B cell (primary cell): ENCODE data around the gene PIP5KL1. TPM values are rescaled to one million over a fixed set of nuclear protein-coding genes. Genes with fewer than 3 reads are reported as not detected.

Experiments
- ATAC-seq: fragments of 200-7000 bp; cut with Tn5 transposase; one replicate; pipeline ENCODE4 v1.10.0; 2021; ENCODE audit warnings: low read depth, mild to moderate bottlenecking, moderate number of reproducible peaks, moderate library complexity
- CTCF ChIA-PET: fragments of 350-600 bp; sonication (Branson Sonifier 250); formaldehyde crosslinking; loops from one replicate; lab custom pipeline; 2021; ENCODE audit warnings: antibody characterized with exemption, inconsistent platforms; lab: Charles Lee
- POLR2A ChIA-PET: fragments of 350-600 bp; sonication (Branson Sonifier 250); formaldehyde crosslinking; loops from one replicate; lab custom pipeline; 2021; ENCODE audit warnings: antibody characterized with exemption; lab: Charles Lee
- DNase-seq: peaks from one replicate; pipeline ENCODE4 v3.0.0; 2013
- H2AFZ ChIP-seq: 2 replicates; pipeline ENCODE4 v1.6.1; 2012; ENCODE audit warnings: mild to moderate bottlenecking, low read depth, low read length; ENCODE audit not compliant: insufficient read depth, poor library complexity, severe bottlenecking
- H3K27ac ChIP-seq, 2 donors: 1 replicate in 1 of 2; 2 replicates in 1 of 2; pipeline ENCODE4 v1.5.1; 2012 to 2013; ENCODE audit warnings: low read length in 2 of 2, mild to moderate bottlenecking in 2 of 2, moderate library complexity in 1 of 2
- H3K27me3 ChIP-seq, 4 experiments: fragments of 200-600 bp in 1 of 4; sonication (generic) in 1 of 4; replicated peaks in 1 of 4; 1 replicate in 2 of 4; 2 replicates in 2 of 4; pipeline versions ENCODE4 v1.6.1 to v1.7.0; 2013 to 2016; ENCODE audit warnings: low read length in 3 of 4, mild to moderate bottlenecking in 2 of 4, mixed read lengths in 1 of 4, moderate library complexity in 1 of 4; ENCODE audit not compliant: insufficient read depth in 4 of 4, control insufficient read depth in 3 of 4; ENCODE audit errors: control extremely low read depth in 1 of 4
- H3K36me3 ChIP-seq, 2 experiments: replicated peaks in 1 of 2; 1 replicate in 1 of 2; 2 replicates in 1 of 2; pipeline versions ENCODE4 v1.6.1 to v1.7.1; 2013; ENCODE audit warnings: low read length in 1 of 2; ENCODE audit not compliant: insufficient read depth in 2 of 2, control insufficient read depth in 1 of 2; ENCODE audit errors: control extremely low read depth in 1 of 2, extremely low read depth in 1 of 2
- H3K4me1 ChIP-seq, 2 donors: fragments of 200-600 bp in 1 of 2; sonication (generic) in 1 of 2; 1 replicate in 1 of 2; 2 replicates in 1 of 2; pipeline versions ENCODE4 v1.5.1 to v1.6.1; 2013 to 2017; ENCODE audit warnings: low read length in 2 of 2; ENCODE audit not compliant: control insufficient read depth in 2 of 2, insufficient read depth in 2 of 2
- H3K4me2 ChIP-seq: replicated peaks from 2 replicates; pipeline ENCODE3; 2012; ENCODE audit warnings: mild to moderate bottlenecking, low read depth, low read length; ENCODE audit not compliant: poor library complexity, severe bottlenecking
- H3K4me3 ChIP-seq, 5 experiments: fragments of 200-600 bp in 1 of 5; sonication (generic) in 1 of 5; 1 replicate in 3 of 5; 2 replicates in 2 of 5; pipeline versions ENCODE4 v1.5.1 to v1.7.0; 2011 to 2016; ENCODE audit warnings: low read length in 4 of 5, mild to moderate bottlenecking in 4 of 5, low read depth in 2 of 5, control low read depth in 1 of 5, moderate library complexity in 1 of 5; ENCODE audit not compliant: insufficient read depth in 1 of 5; ENCODE audit errors: control extremely low read depth in 1 of 5, extremely low read depth in 1 of 5
- H3K79me2 ChIP-seq: fragments of 200-600 bp; sonication (generic); one replicate; pipeline ENCODE4 v1.6.0; 2016; ENCODE audit warnings: low read length; ENCODE audit not compliant: control insufficient read depth, insufficient read depth
- H3K9ac ChIP-seq: fragments of 200-600 bp; sonication (generic); 2 replicates; pipeline ENCODE4 v1.6.1; 2017; ENCODE audit warnings: mild to moderate bottlenecking, low read length, moderate library complexity
- H3K9me3 ChIP-seq, 3 donors: one replicate each; pipeline versions ENCODE4 v1.6.1 to v1.7.1; 2013; ENCODE audit warnings: low read length in 2 of 3; ENCODE audit not compliant: control insufficient read depth in 2 of 3, insufficient read depth in 1 of 3; ENCODE audit errors: control extremely low read depth in 1 of 3
- H4K20me1 ChIP-seq: 2 replicates; pipeline ENCODE4 v1.6.0; 2012; ENCODE audit warnings: mild to moderate bottlenecking, low read length; ENCODE audit not compliant: insufficient read depth, control insufficient read depth, poor library complexity, severe bottlenecking
- H3K27ac Mint-ChIP-seq: one replicate; pipeline ENCODE4 v1.8.0; 2021; ENCODE audit warnings: mixed read lengths
- H3K27me3 Mint-ChIP-seq: one replicate; pipeline ENCODE4 v1.8.0; 2021; ENCODE audit warnings: mixed read lengths
- H3K4me1 Mint-ChIP-seq: one replicate; pipeline ENCODE4 v1.8.0; 2021; ENCODE audit warnings: mixed read lengths
- H3K4me3 Mint-ChIP-seq: one replicate; pipeline ENCODE4 v1.8.0; 2021; ENCODE audit warnings: mixed read lengths
- H3K9me3 Mint-ChIP-seq: one replicate; pipeline ENCODE4 v1.8.0; 2022; ENCODE audit warnings: mixed read lengths; ENCODE audit not compliant: insufficient read depth
- EZH2 ChIP-seq: IDR thresholded peaks from 2 replicates; pipeline ENCODE4 v1.6.1; 2012; ENCODE audit warnings: borderline replicate concordance, low read depth, mild to moderate bottlenecking, moderate library complexity, low read length; ENCODE audit not compliant: insufficient read depth, poor library complexity, severe bottlenecking
- WGBS: methylation state at CpG from one replicate; pipeline ENCODE4 v1.1.5; 2013; ENCODE audit warnings: missing lambda C conversion rate; ENCODE audit not compliant: insufficient coverage; 5-methylcytosine and 5-hydroxymethylcytosine counted together
- intact Hi-C: fragments of 100-400 bp; cut with micrococcal nuclease; formaldehyde crosslinking; loops from one replicate; pipeline ENCODE4 v1.10.0; 2022
- polyA plus RNA-seq: library from polyadenylated mRNA; depleted of rRNA; stranded (reverse); fragments of >200 nt; gene quantifications from 2 replicates; pipeline ENCODE4 v1.2.3, GENCODE V29; 2012
- total RNA-seq, 2 donors: library from RNA; stranded (reverse); fragments of 120-200 nt in 1 of 2; gene quantifications; 1 replicate in 1 of 2; 2 replicates in 1 of 2; pipeline versions ENCODE4 v1.2.3 to v1.2.4, GENCODE V29; 2013 to 2022
- TF ChIP-seq, protein P1 (sequence below): fragments of 200-600 bp; IDR thresholded peaks from one replicate; pipeline ENCODE4 v1.8.0; 2022; ENCODE audit warnings: antibody characterized with exemption, mild to moderate bottlenecking

The PIP5KL1 gene
- total and polyA plus RNA-seq, 2 donors (not counting 1 experiment from before 2014, with no cell fraction given), result 0.75 to 1.4 TPM

DNA sequence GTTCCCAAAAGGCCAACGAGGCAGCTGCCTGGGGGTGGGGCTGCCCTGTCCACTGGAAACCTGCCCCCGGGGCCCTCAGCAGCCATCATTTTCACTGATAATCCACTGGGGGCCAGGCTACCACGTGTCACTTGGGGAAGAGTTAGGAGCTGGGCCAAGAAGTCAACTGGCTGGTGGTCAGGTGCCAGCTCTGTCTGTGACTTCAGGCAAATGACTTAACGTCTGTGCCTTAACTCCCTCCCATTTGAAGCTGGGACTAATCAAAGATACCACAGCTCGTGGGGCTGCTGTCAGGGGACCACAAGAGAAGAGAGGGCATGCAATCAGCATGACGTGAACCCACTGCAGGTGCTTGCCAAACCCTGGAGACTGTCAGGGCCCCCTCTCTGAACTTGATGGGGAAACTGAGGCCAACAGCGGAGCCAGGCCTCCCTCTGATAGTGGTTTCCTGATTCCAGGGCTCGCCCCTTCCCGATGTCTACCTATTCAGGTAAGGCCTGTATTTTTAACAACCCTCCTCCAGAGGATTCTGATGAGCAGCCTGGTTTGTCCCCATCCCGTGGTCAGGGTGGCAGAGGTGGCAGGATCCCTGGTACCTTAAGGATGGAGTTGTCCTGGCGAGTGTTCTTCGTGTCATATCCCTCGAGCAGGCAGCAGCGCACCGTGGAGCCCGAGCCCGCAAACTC, 19.4 kb upstream of the PIP5KL1 start:
- H3K36me3 ChIP-seq, result peaks cover 0 to 56% of the 10 kb centered on the region in 2 experiments
- DNase-seq (no peak), ATAC-seq (no peak)
- Mint-ChIP-seq H3K27ac (no peak overlapping the region), H3K4me3 (no peak overlapping the region), H3K4me1 (peaks cover 23% of the 10 kb centered on the region), H3K27me3 (no peaks in the 10 kb centered on the region), H3K9me3 (no peaks in the 10 kb centered on the region)
- H4K20me1 ChIP-seq, result peaks cover 90% of the 10 kb centered on the region
- CTCF ChIA-PET, result interaction anchor here (0.6 to 12.6 kb wide), 5 partner anchors 10 to 166 kb away, joined by 3 to 310 read pairs (median 3); no protein-coding TSS in a partner anchor
- intact Hi-C loops, result no loop called here
- H3K4me1 ChIP-seq, result peaks cover 0 to 12% of the 10 kb centered on the region in 2 donors
- no peak for TF ChIP-seq EZH2
- TF ChIP-seq, protein P1, sequence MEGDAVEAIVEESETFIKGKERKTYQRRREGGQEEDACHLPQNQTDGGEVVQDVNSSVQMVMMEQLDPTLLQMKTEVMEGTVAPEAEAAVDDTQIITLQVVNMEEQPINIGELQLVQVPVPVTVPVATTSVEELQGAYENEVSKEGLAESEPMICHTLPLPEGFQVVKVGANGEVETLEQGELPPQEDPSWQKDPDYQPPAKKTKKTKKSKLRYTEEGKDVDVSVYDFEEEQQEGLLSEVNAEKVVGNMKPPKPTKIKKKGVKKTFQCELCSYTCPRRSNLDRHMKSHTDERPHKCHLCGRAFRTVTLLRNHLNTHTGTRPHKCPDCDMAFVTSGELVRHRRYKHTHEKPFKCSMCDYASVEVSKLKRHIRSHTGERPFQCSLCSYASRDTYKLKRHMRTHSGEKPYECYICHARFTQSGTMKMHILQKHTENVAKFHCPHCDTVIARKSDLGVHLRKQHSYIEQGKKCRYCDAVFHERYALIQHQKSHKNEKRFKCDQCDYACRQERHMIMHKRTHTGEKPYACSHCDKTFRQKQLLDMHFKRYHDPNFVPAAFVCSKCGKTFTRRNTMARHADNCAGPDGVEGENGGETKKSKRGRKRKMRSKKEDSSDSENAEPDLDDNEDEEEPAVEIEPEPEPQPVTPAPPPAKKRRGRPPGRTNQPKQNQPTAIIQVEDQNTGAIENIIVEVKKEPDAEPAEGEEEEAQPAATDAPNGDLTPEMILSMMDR, result no peak
- no peaks in the 10 kb centered on the region for H3K27me3 ChIP-seq
- H3K9ac ChIP-seq, result no peak overlapping the region
- H3K4me2 ChIP-seq, result no peak overlapping the region
- H2AFZ ChIP-seq, result no peak overlapping the region
- POLR2A ChIA-PET, result interaction anchor here (0.7 kb wide), 1 partner anchor 29 kb away, joined by 3 read pairs; no protein-coding TSS in a partner anchor
- H3K27ac ChIP-seq, result no peak overlapping the region
- 93% methylated on average over 15 of the region's 17 CpGs for WGBS
- no peaks in the 10 kb centered on the region for H3K9me3 ChIP-seq
- peaks cover 63% of the 10 kb centered on the region for H3K79me2 ChIP-seq
- no peak overlapping the region for H3K4me3 ChIP-seq
